Coronary artery (tissue), 2 donors: Measurements from ENCODE around the gene ZNF35.

Experiments
- DNase-seq: peaks from one replicate; pipeline ENCODE4 v3.0.0-alpha.2; 2017; ENCODE audit warnings: low spot score
- H3K27ac ChIP-seq, 2 donors: fragments of 200-600 bp; sonication (generic); one replicate each; pipeline ENCODE4 v1.5.1; 2016 to 2019
- H3K4me3 ChIP-seq: fragments of 200-600 bp; sonication (generic); 2 replicates; pipeline ENCODE4 v1.5.1; 2016; ENCODE audit warnings: mild to moderate bottlenecking, moderate library complexity
- TF ChIP-seq, protein P1 (sequence below): fragments of 200-600 bp; sonication (generic); IDR thresholded peaks from one replicate; pipeline ENCODE4 v1.5.1; 2019; ENCODE audit warnings: antibody characterized with exemption

Gene ZNF35

DNA sequence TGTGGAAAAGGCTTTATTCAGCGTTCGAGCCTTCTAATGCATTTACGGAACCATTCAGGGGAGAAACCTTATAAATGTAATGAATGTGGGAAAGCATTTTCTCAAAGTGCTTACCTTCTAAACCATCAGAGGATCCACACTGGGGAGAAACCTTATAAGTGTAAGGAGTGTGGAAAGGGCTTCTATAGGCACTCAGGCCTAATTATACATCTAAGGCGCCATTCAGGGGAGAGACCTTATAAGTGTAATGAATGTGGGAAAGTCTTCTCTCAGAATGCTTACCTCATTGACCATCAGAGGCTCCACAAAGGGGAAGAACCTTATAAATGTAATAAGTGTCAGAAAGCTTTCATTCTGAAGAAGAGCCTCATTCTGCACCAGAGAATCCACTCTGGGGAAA is 6.2 kb upstream of the ZNF35 start:
- no peak overlapping the region for H3K27ac ChIP-seq
- no peak overlapping the region for H3K4me3 ChIP-seq
- no peak for DNase-seq
- TF ChIP-seq, protein P1, sequence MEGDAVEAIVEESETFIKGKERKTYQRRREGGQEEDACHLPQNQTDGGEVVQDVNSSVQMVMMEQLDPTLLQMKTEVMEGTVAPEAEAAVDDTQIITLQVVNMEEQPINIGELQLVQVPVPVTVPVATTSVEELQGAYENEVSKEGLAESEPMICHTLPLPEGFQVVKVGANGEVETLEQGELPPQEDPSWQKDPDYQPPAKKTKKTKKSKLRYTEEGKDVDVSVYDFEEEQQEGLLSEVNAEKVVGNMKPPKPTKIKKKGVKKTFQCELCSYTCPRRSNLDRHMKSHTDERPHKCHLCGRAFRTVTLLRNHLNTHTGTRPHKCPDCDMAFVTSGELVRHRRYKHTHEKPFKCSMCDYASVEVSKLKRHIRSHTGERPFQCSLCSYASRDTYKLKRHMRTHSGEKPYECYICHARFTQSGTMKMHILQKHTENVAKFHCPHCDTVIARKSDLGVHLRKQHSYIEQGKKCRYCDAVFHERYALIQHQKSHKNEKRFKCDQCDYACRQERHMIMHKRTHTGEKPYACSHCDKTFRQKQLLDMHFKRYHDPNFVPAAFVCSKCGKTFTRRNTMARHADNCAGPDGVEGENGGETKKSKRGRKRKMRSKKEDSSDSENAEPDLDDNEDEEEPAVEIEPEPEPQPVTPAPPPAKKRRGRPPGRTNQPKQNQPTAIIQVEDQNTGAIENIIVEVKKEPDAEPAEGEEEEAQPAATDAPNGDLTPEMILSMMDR, result no peak

DNA sequence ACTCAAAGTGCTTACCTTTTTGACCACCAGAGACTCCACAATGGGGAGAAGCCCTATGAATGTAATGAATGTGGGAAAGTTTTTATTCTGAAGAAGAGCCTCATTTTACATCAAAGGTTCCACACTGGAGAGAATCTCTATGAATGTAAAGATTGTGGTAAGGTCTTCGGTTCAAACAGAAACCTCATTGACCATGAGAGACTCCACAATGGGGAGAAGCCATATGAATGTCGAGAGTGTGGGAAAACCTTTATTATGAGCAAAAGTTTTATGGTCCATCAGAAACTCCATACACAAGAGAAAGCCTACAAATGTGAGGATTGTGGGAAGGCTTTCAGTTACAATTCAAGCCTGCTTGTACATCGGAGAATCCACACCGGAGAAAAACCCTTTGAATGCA is 5.5 kb upstream of the ZNF35 start:
- TF ChIP-seq, protein P1, result no peak
- no peak for DNase-seq
- Histone ChIP-seq H3K4me3 (no peak overlapping the region), H3K27ac (no peak overlapping the region)

DNA sequence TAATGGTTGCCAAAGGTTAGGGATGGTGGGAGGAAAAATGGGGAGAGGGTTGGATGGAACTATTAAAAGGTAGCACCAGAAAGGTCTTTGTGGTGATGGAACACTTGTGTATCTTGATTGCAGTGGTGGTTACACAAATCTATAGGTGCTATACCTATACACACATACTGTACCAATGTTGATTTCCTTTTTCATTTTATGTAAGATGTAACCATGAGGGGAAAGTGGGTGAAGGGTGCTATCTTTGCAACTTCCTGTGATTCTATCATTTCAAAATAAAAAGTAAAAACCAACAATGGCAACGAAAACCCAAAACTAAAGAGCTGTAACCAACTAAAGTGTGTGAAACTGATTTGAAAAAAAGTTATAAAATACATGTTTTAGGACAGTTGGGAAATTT is 761 bp upstream of the ZNF35 start:
- TF ChIP-seq, protein P1, result no peak
- DNase-seq, result no peak
- H3K4me3 ChIP-seq, result no peak overlapping the region
- no peak overlapping the region for H3K27ac ChIP-seq

DNA sequence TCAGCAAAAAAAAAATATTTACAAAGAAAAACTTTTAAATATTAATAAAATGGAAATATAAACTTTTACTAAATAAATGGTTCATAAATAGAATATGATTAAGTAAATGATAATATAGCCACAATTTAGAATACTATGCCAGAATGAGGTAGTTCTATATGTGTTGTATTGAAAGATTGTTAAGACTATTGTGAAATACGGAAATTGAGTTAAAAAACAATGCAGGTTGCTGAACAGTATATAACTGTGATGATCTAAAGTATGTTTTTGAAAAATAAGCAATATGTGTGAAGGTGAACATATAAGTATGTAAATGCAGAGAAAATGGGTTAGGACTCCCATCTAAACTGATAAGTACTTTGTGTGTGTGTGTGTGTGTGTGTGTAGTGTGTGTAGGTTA is 1.2 kb downstream of the ZNF35 start:
- TF ChIP-seq, protein P1, result no peak
- no peak for DNase-seq

DNA sequence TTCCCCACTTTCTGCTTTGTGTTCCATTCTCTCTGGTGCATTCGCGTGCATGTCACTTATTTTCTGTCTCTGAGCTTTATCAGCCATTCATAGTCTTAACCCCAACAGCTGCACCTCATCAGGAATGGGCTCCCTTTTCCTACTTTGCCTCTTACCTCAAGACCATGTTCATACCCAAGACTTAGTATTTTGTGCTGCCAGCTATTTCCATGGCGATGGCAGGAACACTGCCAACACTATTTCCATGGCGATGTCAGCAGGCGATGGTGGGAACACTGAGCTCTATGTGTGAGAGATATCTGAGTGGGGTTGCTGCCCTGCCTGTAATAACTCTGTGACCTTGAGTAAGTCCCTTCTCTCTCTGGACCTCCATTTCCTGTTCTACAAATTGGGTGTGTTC is 5.5 kb downstream of the ZNF35 start:
- Histone ChIP-seq H3K27ac (no peak overlapping the region), H3K4me3 (no peak overlapping the region)
- TF ChIP-seq, protein P1, result no peak
- DNase-seq, result no peak

More for the DNA sequence above, 1.2 kb downstream of the ZNF35 start:
- peak overlapping the region; percentile 79 for H3K4me3 ChIP-seq
- no peak overlapping the region for H3K27ac ChIP-seq

DNA sequence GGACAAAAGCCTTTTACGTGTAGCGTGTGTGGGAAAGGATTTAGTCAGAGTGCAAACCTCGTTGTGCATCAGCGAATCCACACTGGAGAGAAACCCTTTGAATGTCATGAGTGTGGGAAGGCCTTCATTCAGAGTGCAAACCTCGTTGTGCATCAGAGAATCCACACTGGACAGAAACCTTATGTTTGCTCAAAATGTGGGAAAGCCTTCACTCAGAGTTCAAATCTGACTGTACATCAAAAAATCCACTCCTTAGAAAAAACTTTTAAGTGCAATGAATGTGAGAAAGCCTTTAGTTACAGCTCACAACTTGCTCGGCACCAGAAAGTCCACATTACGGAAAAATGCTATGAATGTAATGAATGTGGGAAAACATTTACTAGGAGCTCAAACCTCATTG is 10.5 kb downstream of the ZNF35 start:
- no peak overlapping the region for H3K27ac ChIP-seq
- TF ChIP-seq, protein P1, result no peak
- no peak overlapping the region for H3K4me3 ChIP-seq
- no peak for DNase-seq

DNA sequence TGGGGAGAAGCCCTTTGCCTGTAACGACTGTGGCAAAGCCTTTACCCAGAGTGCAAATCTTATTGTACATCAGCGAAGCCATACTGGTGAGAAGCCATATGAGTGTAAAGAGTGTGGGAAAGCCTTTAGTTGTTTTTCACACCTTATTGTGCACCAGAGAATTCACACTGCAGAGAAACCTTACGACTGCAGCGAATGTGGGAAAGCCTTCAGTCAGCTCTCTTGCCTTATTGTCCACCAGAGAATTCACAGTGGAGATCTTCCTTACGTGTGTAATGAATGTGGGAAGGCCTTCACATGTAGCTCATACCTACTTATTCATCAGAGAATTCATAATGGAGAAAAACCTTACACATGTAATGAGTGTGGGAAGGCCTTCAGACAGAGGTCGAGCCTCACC is 10.9 kb downstream of the ZNF35 start:
- Histone ChIP-seq H3K27ac (no peak overlapping the region), H3K4me3 (no peak overlapping the region)
- no peak for DNase-seq
- TF ChIP-seq, protein P1, result no peak
